Endothelial cell of umbilical vein (primary cell): ENCODE data around the gene ARHGDIB. TPM values are rescaled to one million over a fixed set of nuclear protein-coding genes. Genes with fewer than 3 reads are reported as not detected.

Experiments used
- BruUV-seq: library from RNA; stranded (reverse); fragments of 400-500 nt; replicated peaks from 2 replicates; lab custom pipeline; 2021; lab: Mats Ljungman, UMichigan
- CTCF ChIA-PET: fragments of 300-600, 350-600 bp; sonication (Branson Sonifier 250); formaldehyde crosslinking; loops from one replicate; lab custom pipeline; 2021; ENCODE audit warnings: antibody characterized with exemption, inconsistent platforms; lab: Charles Lee
- POLR2A ChIA-PET: fragments of 300-600, 350-600 bp; sonication (Branson Sonifier 250); formaldehyde crosslinking; loops from one replicate; lab custom pipeline; 2021; ENCODE audit warnings: antibody characterized with exemption, inconsistent platforms; lab: Charles Lee
- DNase-seq: peaks from one replicate; pipeline ENCODE4 v3.0.0-alpha.2; 2011; ENCODE audit warnings: low read depth, low spot score
- FAIRE-seq: peaks from 2 replicates; lab custom pipeline; 2011; peaks lifted over from hg19 to GRCh38; lab: Jason Lieb, UNC
- H2AFZ ChIP-seq: 2 replicates; pipeline ENCODE4 v1.6.0; 2012; ENCODE audit warnings: low read depth, low read length, control low read depth, inconsistent platforms
- H3K27ac ChIP-seq: 2 replicates; pipeline ENCODE4 v1.5.1; 2011; ENCODE audit warnings: low read depth, mild to moderate bottlenecking, control low read depth, low read length, moderate library complexity; ENCODE audit not compliant: insufficient read depth
- H3K27me3 ChIP-seq, 2 experiments: 2 replicates each; pipeline versions ENCODE4 v1.6.0 to v1.6.1; 2011; ENCODE audit warnings: low read length in 2 of 2, mixed read lengths in 1 of 2; ENCODE audit not compliant: control insufficient read depth in 2 of 2, insufficient read depth in 2 of 2
- H3K36me3 ChIP-seq, 2 experiments: 2 replicates in 1 of 2; 3 replicates in 1 of 2; pipeline ENCODE4 v1.5.1; 2011; ENCODE audit warnings: low read length in 2 of 2, mild to moderate bottlenecking in 1 of 2, moderate library complexity in 1 of 2; ENCODE audit not compliant: control insufficient read depth in 2 of 2, insufficient read depth in 2 of 2; ENCODE audit errors: extremely low read depth in 1 of 2
- H3K4me1 ChIP-seq: 3 replicates; pipeline ENCODE4 v1.5.1; 2011; ENCODE audit warnings: mild to moderate bottlenecking, low read length; ENCODE audit not compliant: control insufficient read depth, insufficient read depth; ENCODE audit errors: extremely low read depth
- H3K4me2 ChIP-seq: 2 replicates; pipeline ENCODE4 v1.6.1; 2011; ENCODE audit warnings: low read length, control low read depth, mixed read lengths; ENCODE audit not compliant: insufficient read depth
- H3K4me3 ChIP-seq, 3 experiments: fragments of 200-600 bp in 1 of 3; sonication (generic), shearing (Covaris generic) in 1 of 3; replicated peaks in 1 of 3; 2 replicates each; pipeline ENCODE4 v1.5.1; 2011 to 2016; ENCODE audit warnings: control low read depth in 3 of 3, low read length in 3 of 3, mild to moderate bottlenecking in 2 of 3, inconsistent platforms in 1 of 3, low read depth in 1 of 3, moderate library complexity in 1 of 3; ENCODE audit not compliant: insufficient read depth in 1 of 3
- H3K79me2 ChIP-seq: 2 replicates; pipeline ENCODE4 v1.6.0; 2012; ENCODE audit warnings: low read length, inconsistent platforms; ENCODE audit not compliant: control insufficient read depth, insufficient read depth
- H3K9ac ChIP-seq: replicated peaks from 2 replicates; pipeline ENCODE3; 2011; ENCODE audit warnings: low read length, control low read depth; ENCODE audit not compliant: insufficient read depth; ENCODE audit errors: extremely low read depth
- H3K9me1 ChIP-seq: replicated peaks from 3 replicates; pipeline ENCODE4 v1.6.0; 2011; ENCODE audit warnings: mild to moderate bottlenecking, low read length; ENCODE audit not compliant: control insufficient read depth, insufficient read depth; ENCODE audit errors: extremely low read depth
- H3K9me3 ChIP-seq: replicated peaks from 2 replicates; pipeline ENCODE4 v1.5.1; 2012; ENCODE audit warnings: low read length, inconsistent platforms; ENCODE audit not compliant: control insufficient read depth, insufficient read depth
- H4K20me1 ChIP-seq: replicated peaks from 2 replicates; pipeline ENCODE3; 2011; ENCODE audit warnings: mild to moderate bottlenecking, low read length; ENCODE audit not compliant: control insufficient read depth, insufficient read depth; ENCODE audit errors: extremely low read depth
- CTCF ChIP-seq, 2 donors: IDR thresholded peaks; 1 replicate in 1 of 2; 2 replicates in 1 of 2; pipeline ENCODE4 v1.5.1; 2011; ENCODE audit warnings: low read length in 2 of 2, mild to moderate bottlenecking in 2 of 2, moderate library complexity in 2 of 2, control low read depth in 1 of 2, inconsistent platforms in 1 of 2, low read depth in 1 of 2; ENCODE audit not compliant: insufficient read depth in 1 of 2; ENCODE audit errors: extremely low read depth in 1 of 2
- FOS ChIP-seq: IDR thresholded peaks from 2 replicates; pipeline ENCODE4 v1.6.1; 2011; ENCODE audit warnings: mild to moderate bottlenecking, low read length, moderate library complexity, borderline replicate concordance; ENCODE audit not compliant: insufficient read depth
- JUN ChIP-seq: IDR thresholded peaks from 2 replicates; pipeline ENCODE4 v1.6.1; 2011; ENCODE audit warnings: borderline replicate concordance, low read depth; ENCODE audit not compliant: insufficient read length, insufficient read depth
- MAX ChIP-seq: IDR thresholded peaks from 2 replicates; pipeline ENCODE4 v1.6.1; 2011; ENCODE audit not compliant: insufficient read depth, insufficient read length
- MYC ChIP-seq: IDR thresholded peaks from one replicate; pipeline ENCODE4 v1.6.1; 2011; ENCODE audit warnings: mild to moderate bottlenecking, low read depth, low read length
- POLR2AphosphoS5 ChIP-seq: IDR thresholded peaks from 2 replicates; pipeline ENCODE4 v1.6.1; 2012; ENCODE audit warnings: low read depth, mild to moderate bottlenecking, control low read depth, low read length, moderate library complexity; ENCODE audit not compliant: insufficient read depth
- dilution Hi-C: fragments of 300-500 bp; cut with MboI; formaldehyde crosslinking; loops from one replicate; pipeline ENCODE4 v1.15.0; 2019; ENCODE audit warnings: low sequenced_read_pairs; ENCODE audit not compliant: extremely low pct_ligation_motif_present
- intact Hi-C: fragments of 100-400 bp; cut with micrococcal nuclease; formaldehyde crosslinking; loops from one replicate; pipeline ENCODE4 v1.10.0; 2022
- polyA plus RNA-seq, 4 experiments: library from polyadenylated mRNA; depleted of rRNA in 3 of 4; stranded (reverse) in 3 of 4; unstranded in 1 of 4; fragments of >200 nt; gene quantifications; 2 replicates each; pipeline versions ENCODE4 v1.2.1 to v1.2.3, GENCODE V29; 2011 to 2012; ENCODE audit warnings: missing spikeins in 1 of 4
- total RNA-seq: library from RNA; stranded (reverse); gene quantifications from 2 replicates; pipeline ENCODE4 v1.2.3, GENCODE V29; 2021

ARHGDIB gene
- total and polyA plus RNA-seq, 2 donors (not counting 3 experiments of a cell fraction or from before 2014, with no cell fraction given): 483 to 1,200 TPM

- Histone ChIP-seq H3K4me3 (no peak overlapping the region), H3K9me3 (no peaks in the 10 kb centered on the region), H3K4me2 (no peak overlapping the region), H4K20me1 (no peaks in the 10 kb centered on the region), H2AFZ (peak overlapping the region; percentile 3), H3K9me1 (no peaks in the 10 kb centered on the region), H3K4me1 (no peaks in the 10 kb centered on the region), H3K27me3 (no peaks in the 10 kb centered on the region), H3K36me3 (no peaks in the 10 kb centered on the region), H3K9ac (no peak overlapping the region), H3K27ac (no peak overlapping the region), H3K79me2 (no peaks in the 10 kb centered on the region)
- no TSS peak for BruUV-seq
- TF ChIP-seq CTCF (IDR thresholded peaks at IDR 0.05; ENCODE audit: extremely low read depth in 1 of 2, insufficient read depth in 1 of 2, low read depth in 1 of 2, low read length in 2 of 2) (no peak), POLR2AphosphoS5 (no peak), JUN (no peak), MYC (no peak), FOS (no peak), MAX (no peak)
- dilution Hi-C loops: no loop called here
- intact Hi-C loops: no loop called here
- DNase-seq: no peak
- ChIA-PET CTCF (interaction anchor here (0.7 kb wide), 1 partner anchor 23 kb away, joined by 3 read pairs; no protein-coding TSS in a partner anchor), POLR2A (no interaction called here)
- peak; percentile 46 for FAIRE-seq
Observed at GRCh38 chr12:14896521-14897169, 64.8 kb downstream of the ARHGDIB start.
